ENCODE results near the gene BTG3.

BTG3 gene

GRCh38 chr21:17585875-17586450 is 26.7 kb downstream of the BTG3 start:
- DNase-seq (ENCODE audit: extremely low read depth in 1 of 2, low read depth in 1 of 2): no peak

DNA sequence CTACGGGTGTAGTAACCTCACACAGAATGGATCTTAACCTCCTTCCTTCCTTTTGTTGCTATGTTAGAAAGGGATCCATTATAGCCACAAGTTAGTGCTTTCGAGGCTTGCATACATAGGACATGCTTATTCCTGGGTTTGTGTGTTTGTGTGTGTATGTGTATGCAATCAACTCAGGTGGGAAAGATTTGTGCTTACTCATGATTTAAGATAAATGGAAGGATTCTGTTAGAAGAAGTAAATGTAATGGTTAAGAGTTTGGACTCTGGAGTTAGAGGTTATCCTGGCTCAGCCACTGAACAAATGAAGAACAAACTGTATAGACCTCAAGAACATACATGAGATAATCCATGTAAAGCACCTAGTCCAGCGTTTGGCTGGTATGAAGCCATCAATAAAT is 28.8 kb downstream of the BTG3 start:
- no peak for DNase-seq (ENCODE audit: extremely low read depth in 1 of 2, low read depth in 1 of 2)

DNA sequence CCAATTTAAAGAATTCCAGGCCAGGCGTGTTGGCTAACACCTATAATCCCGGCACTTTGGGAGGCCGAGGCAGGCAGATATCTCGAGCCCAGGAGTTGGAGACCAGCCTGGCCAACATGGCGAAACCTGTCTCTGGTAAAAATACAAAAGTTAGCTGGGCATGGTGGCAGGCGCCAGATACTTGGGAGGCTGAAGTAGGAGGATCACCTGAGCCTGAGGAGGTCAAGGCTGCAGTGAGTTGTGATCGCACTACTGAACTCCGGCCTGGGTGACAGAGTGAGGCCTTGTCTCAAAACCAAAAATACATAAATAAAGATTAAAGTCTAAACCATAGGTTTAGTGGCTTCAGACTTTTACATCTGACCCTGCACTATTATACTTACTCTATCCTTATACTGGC is 32.4 kb downstream of the BTG3 start:
- DNase-seq (ENCODE audit: extremely low read depth in 1 of 2, low read depth in 1 of 2): no peak

GRCh38 chr21:17578876-17579275 is 33.8 kb downstream of the BTG3 start:
- DNase-seq (ENCODE audit: extremely low read depth in 1 of 2, low read depth in 1 of 2): no peak

DNA sequence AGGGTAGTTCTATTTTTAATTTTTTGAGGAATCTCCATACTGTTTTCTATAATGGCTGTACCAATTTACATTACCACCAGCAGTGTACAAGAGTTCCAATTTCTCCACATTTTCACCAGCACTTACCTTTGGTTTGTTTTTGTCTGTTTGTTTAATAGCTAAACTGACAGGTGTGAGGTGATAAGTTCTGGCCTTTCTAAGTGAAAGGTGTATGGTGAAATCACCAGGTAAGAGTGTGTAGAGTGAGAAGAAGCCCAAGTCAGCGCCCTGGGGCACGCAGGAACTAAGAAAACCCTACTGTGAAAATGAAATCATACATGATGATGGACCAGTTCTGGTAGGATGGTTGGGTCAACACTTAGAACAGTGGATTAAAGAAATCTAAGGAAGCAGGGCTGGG is 34.5 kb downstream of the BTG3 start:
- DNase-seq (ENCODE audit: extremely low read depth in 1 of 2, low read depth in 1 of 2): no peak

GRCh38 chr21:17577701-17578100 is 35.0 kb downstream of the BTG3 start:
- no peak for DNase-seq (ENCODE audit: extremely low read depth in 1 of 2, low read depth in 1 of 2)

DNA sequence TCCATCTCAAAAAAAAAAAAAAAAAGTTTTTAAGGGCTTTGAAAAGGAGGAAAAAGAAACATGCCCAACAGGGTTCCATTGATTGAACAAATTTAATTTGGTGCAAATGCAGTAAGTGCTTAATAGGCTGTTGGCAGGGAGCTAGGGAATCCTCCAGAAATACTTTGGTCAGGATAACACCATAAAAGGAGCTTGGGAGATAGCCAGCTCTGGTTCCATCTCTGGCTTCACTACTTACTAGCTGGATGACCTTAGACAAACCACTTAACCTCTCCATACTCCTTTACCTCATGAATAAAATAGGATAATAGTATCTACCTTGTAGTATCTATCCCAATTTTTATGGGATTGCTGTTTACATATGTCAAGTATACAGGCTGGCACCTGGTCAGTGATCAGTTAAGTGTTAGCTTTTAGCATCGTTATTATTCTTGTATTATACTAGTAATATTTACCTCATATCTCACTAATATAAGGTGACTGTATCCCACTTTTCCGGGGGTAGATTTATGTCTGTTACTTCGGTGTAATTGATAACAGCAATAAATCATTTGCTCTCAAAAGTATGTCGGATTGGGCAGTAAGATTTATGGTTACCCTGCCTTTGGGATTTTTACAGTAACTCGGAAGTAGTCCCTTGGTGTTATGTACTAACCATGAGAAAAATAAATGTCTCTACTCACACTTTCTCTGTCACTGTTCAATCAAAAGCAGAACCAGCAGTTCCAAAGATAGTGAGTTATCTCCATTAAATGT is 36.4 kb downstream of the BTG3 start:
- DNase-seq (ENCODE audit: extremely low read depth in 1 of 2, low read depth in 1 of 2): no peak

DNA sequence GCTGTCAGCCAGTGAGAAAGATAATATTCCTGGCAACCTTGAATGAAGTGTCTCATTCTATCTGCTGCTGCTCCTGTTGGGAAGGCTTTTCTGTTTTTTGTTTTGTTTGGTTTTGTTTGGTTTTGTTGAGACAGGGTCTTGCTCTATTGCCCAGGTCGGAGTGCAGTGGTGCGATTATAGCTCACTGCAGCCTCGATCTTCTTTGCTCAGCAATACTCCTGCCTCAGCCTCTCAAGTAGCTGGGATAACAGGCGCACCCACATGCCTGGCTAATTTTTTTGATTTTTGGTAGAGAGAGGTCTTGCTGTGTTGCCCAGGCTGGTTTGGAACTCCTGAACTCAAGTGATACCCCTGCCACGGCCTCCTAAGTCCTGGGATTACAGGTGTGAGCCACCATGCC is 37.6 kb downstream of the BTG3 start:
- DNase-seq (ENCODE audit: extremely low read depth in 1 of 2, low read depth in 1 of 2): no peak

DNA sequence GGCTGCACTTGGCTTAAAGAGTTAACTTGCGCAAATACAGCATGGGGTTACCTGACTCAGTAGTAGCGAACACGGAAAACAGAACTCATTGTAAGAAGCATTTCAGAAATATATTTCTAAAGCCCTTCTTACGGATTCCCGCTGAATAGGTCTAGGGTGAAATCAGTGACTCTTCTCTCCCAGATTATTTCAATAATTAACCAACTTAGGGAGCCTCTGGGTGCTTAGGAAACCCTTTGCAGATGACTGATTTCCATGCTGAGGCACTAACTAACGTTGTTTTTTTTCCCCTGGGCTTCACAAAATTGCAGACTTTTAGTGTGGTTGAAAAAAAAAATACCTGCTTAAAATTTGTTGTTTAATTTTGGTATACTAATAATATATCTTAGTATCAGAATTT is 40.3 kb downstream of the BTG3 start:
- no peak for DNase-seq (ENCODE audit: extremely low read depth in 1 of 2, low read depth in 1 of 2)

GRCh38 chr21:17570786-17571185 is 41.9 kb downstream of the BTG3 start:
- no peak for DNase-seq (ENCODE audit: extremely low read depth in 1 of 2, low read depth in 1 of 2)

GRCh38 chr21:17560377-17561025 is 52.2 kb downstream of the BTG3 start:
- DNase-seq (ENCODE audit: extremely low read depth in 1 of 2, low read depth in 1 of 2): no peak

DNA sequence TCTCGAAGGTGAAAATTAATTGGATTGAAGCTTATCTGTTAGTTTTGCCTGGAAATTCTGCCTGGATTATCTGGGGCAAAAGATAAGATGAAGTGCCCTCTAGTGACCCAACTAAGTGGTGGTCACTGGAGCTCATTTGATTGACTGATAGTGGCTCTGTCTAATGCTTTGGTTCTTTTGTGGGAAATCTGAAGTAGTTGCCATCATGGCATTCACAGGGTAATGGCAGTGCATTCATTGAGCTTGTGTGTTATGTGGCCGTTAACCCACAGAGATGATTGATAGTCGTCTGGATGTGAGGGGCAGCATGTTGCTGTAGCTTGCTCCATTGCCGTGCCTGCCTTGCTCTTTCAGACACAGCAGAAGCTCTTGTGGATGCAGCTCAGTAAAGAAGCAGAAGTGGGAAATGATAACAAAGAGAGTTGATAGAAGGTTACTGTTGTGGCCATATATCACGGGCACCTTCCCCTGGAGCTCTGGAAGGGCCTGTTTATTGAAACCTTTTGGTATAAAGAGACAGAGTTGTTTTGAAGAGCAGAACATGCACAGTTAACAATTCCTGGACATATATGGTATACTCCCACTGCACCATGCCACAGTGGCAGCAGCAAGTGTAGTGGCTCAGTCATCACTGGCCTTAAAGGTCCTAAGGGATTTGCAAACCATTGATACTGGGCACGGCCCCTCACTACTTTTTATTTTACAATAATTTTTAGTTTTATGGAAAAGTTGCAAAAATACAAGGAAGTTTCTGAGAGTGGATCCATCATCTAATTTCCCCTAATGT is 57.8 kb downstream of the BTG3 start:
- no peak for DNase-seq (ENCODE audit: extremely low read depth in 1 of 2, low read depth in 1 of 2)

- DNase-seq (ENCODE audit: extremely low read depth in 1 of 2, low read depth in 1 of 2): no peak
Observed at GRCh38 chr21:17554120-17554519, 58.6 kb downstream of the BTG3 start.

DNA sequence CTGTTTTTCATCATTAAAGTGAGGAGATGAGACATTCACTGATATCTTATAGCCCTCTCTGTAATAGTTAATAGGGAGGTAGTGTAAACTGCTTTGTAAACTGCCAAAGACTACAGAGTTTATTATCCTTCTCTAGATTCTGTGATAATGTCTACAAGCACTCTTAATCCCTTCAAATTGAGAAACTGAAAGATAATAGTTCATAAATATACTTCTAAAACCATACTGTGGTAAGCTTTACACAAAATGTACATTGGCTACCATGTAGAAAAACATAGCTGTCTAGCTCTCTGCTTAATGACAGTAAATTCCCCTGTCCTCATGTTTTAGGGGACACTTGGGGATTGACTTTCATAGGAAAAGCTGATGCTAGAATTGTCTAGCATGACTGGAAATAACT is 60.3 kb downstream of the BTG3 start:
- no peak for DNase-seq (ENCODE audit: extremely low read depth in 1 of 2, low read depth in 1 of 2)

DNA sequence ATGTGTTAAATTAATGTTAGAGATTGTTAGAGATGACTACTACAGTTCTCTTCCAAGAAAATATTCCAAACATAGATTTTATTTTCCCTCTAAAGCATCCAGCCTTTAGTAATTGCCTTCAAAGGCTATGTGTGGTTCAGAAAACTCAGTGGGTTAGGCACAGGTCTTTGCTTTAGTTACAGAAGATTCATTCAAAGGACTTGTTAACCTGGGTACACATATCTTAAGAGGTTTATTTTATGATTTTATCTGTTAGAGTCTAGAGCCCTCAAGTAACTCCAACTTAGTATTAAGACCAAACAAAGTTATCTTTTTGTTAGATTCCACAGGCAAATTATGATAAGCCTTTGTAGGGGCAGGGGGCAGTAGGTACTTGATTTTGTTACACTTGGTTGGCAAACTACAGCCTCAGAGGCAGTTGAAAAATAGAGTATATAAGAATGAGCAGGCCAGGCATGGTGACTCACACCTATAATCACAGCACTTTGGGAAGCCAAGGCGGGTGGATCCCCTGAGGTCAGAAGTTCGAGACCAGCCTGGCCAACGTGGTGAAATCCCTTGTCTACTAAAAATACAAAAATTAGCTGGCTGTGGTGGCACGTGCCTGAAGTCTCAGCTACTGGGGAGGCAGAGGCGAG is 61.9 kb downstream of the BTG3 start:
- no peak for DNase-seq (ENCODE audit: extremely low read depth in 1 of 2, low read depth in 1 of 2)

DNA sequence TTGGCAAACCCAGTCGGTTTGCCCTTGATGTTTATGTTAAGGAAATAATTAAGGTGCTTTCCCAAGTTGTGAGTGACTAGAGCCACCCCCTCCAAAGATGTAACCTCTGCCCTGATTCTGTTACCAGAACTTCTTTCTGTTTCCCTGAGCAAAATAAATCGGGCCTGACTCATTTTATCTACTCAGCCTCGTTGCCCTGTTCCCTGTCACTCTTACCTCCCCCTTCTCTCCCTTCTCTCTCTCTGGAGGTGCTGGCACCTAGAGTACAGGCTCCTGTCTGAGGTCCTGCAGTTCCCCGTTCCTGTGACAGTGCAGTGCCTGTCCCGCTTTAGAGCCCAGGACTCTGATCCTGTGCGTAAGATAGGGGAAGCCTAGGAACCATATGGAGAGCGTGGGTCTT is 64.4 kb downstream of the BTG3 start:
- DNase-seq (ENCODE audit: extremely low read depth in 1 of 2, low read depth in 1 of 2): no peak

- no peak for DNase-seq (ENCODE audit: extremely low read depth in 1 of 2, low read depth in 1 of 2)
Observed at GRCh38 chr21:17545007-17545406, 67.7 kb downstream of the BTG3 start.

Measured in activated CD8-positive, alpha-beta memory T cell treated with anti-CD3 and anti-CD28 coated beads for 1 hour (primary cell).